GM06990 (cell line): Measurements from ENCODE around the gene SETD1A.

Experiments used
- DNase-seq: peaks from one replicate; pipeline ENCODE4 v3.0.0-alpha.2; 2011; ENCODE audit not compliant: insufficient read length; ENCODE audit errors: extremely low read depth
- H3K27me3 ChIP-seq: replicated peaks from 2 replicates; pipeline ENCODE4 v1.6.0; 2011; ENCODE audit warnings: low read length; ENCODE audit not compliant: control insufficient read depth, insufficient read depth
- H3K36me3 ChIP-seq: 2 replicates; pipeline ENCODE4 v1.5.1; 2011; ENCODE audit warnings: low read length; ENCODE audit not compliant: control insufficient read depth, insufficient read depth
- H3K4me3 ChIP-seq: replicated peaks from 2 replicates; pipeline ENCODE4 v1.5.1; 2011; ENCODE audit warnings: low read depth, mild to moderate bottlenecking, control low read depth, low read length
- TF ChIP-seq, protein P1 (sequence below): IDR thresholded peaks from 2 replicates; pipeline ENCODE4 v1.5.1; 2011; ENCODE audit warnings: low read length, control low read depth, mild to moderate bottlenecking, inconsistent platforms; ENCODE audit not compliant: insufficient read depth, poor library complexity, severe bottlenecking

SETD1A gene

DNA sequence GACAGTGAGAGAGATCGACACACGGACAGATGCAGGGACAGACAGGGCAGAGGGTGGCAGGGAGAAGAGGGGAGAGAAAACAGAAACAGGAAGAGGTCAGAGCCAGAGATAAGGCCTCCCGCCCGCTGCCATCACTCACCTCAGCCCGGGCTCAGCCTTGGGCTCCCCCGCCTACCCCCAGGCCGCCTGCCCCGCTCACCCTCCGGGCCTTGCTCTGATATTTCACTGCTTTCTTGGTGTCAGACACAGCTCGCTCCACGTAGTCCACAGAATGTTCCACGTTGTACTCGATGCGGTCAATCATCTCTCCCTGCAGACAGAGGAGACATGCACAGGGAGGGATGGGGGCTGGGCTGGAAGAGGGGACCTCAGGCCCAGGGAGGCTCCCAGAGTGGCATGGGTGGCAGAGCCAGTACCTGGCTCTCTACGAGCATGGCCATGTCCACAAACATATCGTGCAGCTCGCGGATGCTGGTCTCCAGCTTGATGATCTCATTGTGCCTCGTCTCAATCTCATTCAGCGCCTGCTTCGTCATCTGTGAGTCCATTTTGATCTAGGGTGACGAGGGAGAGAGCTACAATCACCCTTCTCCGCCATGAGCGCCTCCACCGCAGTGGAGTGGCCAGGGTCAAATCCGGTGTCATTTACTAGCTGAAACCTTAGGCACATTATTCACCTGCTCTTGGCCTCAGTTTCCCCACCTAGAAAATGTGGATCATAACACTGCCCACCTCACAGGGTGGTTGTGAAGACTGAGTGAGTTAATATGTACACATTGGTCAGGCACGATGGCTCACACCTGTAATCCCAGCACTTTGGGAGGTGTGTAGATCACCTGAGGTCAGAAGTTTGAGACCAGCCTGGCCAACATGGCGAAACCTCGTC, 35.6 kb downstream of the SETD1A start:
- TF ChIP-seq, protein P1, sequence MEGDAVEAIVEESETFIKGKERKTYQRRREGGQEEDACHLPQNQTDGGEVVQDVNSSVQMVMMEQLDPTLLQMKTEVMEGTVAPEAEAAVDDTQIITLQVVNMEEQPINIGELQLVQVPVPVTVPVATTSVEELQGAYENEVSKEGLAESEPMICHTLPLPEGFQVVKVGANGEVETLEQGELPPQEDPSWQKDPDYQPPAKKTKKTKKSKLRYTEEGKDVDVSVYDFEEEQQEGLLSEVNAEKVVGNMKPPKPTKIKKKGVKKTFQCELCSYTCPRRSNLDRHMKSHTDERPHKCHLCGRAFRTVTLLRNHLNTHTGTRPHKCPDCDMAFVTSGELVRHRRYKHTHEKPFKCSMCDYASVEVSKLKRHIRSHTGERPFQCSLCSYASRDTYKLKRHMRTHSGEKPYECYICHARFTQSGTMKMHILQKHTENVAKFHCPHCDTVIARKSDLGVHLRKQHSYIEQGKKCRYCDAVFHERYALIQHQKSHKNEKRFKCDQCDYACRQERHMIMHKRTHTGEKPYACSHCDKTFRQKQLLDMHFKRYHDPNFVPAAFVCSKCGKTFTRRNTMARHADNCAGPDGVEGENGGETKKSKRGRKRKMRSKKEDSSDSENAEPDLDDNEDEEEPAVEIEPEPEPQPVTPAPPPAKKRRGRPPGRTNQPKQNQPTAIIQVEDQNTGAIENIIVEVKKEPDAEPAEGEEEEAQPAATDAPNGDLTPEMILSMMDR = no peak
- no peaks in the 10 kb centered on the region for H3K27me3 ChIP-seq
- no peaks in the 10 kb centered on the region for H3K36me3 ChIP-seq
- no peak for DNase-seq
- H3K4me3 ChIP-seq = no peak overlapping the region

- TF ChIP-seq, protein P1 = no peak
- DNase-seq = no peak
- no peaks in the 10 kb centered on the region for H3K36me3 ChIP-seq
- H3K4me3 ChIP-seq = peak overlapping the region; percentile 78
- H3K27me3 ChIP-seq = no peaks in the 10 kb centered on the region
Observed at GRCh38 chr16:30995927-30996323, 38.4 kb downstream of the SETD1A start.

DNA sequence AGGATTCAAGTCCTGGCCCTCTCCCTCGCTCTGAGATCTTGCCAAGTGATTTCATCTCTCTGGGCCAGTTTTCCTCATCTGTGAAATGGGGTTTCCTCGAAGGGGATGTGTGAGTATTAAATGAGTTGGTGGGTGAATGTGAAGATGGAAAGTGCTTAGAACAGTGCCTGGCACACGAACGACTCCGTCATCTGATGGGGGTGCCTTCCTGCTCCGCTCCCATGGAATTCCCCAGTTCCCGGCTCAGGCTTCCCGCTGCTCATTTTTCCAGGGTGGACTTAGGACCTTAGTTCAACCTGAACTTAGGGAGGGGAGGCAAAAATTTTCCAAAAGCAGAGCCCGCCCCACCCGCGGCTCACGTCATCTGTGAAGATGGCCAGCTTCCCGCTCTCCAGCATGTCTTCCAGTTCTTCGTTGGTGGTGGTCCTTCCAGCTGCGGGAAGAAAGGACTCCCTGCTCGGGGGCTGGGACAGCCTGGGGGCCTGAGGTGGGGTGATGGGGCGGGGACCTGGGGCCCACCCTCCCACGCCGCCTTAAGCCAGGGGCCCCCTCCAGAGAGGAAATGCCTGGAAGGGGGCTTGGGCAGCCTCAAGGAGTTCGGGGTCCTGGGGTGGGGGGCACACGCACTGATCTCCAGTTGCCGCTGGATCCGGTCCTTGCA, 38.9 kb downstream of the SETD1A start:
- peak overlapping the region; percentile 78 for H3K4me3 ChIP-seq
- no peak for DNase-seq
- TF ChIP-seq, protein P1 = no peak

DNA sequence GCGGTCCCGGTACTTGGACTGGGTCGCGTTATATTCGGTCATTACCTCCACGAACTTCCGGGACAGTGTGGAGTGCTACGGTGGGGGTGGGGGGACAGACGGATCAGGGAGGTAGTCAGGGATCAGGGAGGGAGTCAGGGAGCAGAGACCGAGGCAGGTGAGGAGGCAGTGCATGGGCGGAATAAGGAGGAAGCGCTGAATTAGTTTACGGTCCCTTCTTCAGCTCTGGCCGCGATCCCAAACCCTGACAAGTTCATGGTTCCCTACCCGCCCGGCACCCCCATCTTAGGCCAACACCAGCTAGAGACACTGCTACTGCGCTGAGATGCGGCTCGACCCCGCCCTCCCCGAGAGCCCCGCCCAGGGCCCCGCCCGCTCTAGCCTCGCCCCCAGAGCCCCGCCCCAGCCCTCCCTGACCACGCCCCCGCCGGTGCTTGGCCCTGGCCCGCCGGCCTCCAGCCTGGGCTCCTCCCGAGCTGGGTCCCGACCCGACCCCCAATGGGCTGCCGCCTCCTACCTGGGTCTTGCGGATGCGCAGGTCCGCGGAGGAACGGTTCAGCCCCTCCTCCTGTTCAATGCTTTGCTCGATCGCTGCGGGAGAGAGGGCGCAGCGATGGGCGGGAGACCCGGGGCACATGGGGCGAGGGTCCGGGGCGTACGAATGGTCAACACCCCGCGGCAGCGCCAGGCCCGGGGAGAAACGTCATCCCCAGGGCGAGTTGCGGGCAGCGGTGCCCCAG, 39.6 kb downstream of the SETD1A start:
- no peaks in the 10 kb centered on the region for H3K36me3 ChIP-seq
- DNase-seq = peak; percentile 84
- no peaks in the 10 kb centered on the region for H3K27me3 ChIP-seq
- H3K4me3 ChIP-seq = peak overlapping the region; percentile 78
- TF ChIP-seq, protein P1 = no peak

More for the DNA sequence above, 38.9 kb downstream of the SETD1A start:
- no peaks in the 10 kb centered on the region for H3K36me3 ChIP-seq
- H3K27me3 ChIP-seq = no peaks in the 10 kb centered on the region

DNA sequence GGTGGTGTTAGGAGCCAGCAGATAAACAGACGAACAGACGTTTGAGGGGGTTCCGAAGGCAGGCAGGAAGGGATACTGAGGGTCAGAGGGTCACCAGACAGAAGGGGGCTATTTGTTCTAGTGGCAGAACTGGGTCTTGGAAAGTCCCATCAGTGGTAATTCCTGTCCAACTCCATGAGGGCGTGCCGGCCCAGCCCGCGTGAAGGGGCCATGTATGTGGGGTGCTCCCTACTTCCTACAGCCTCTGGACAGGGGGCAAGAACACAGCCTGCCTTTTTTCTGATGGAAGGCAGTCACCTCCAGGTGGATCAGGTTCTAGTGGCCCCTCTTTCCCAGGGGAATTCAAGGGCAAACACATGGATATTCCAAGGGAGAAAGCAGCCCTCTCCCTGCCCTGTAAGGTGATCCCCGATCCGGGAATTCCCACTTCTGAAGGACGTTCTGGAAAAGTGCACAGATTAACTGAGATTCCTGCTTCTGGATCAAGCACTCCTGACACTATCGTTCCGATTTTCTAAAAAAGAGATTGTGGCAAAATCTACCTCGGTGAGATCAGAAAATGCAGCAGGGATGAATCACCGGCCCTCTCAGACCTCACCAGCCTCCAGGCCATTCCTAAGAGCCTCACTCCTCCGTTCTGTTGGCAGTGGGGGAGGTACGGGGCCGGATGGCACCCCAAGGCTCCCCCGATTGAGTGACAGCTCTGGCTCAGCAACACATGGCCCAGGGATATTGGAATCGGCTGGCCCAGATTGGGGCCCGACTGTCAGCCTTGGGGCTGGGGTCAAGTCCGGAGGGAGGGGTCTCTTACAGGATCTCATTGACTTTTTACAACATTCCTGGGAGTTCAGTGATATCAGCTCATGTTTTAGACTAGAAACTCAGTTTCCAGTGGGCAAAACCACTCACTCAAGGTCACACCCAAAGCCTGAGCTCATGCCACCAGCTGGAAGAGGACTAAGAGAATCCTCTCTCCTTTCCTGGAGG, 40.5 kb downstream of the SETD1A start:
- no peak for DNase-seq
- H3K4me3 ChIP-seq = peak overlapping the region; percentile 50

More for the DNA sequence above, 40.5 kb downstream of the SETD1A start:
- no peaks in the 10 kb centered on the region; the same call in 1 of the 2 replicates for H3K27me3 ChIP-seq
- no peaks in the 10 kb centered on the region for H3K36me3 ChIP-seq
- TF ChIP-seq, protein P1 = no peak
